PC-9 (cell line): ENCODE data around the gene EML3. TPM values are rescaled to one million over a fixed set of nuclear protein-coding genes. Genes with fewer than 3 reads are reported as not detected.

Experiments
- BruUV-seq: library from RNA; stranded (reverse); fragments of 400-500 nt; replicated peaks from 2 replicates; lab custom pipeline; 2021; lab: Mats Ljungman, UMichigan
- CTCF ChIA-PET: fragments of 300-600 bp; sonication (Branson Sonifier 250); formaldehyde crosslinking; loops from one replicate; lab custom pipeline; 2022; ENCODE audit warnings: antibody characterized with exemption; lab: Charles Lee
- POLR2A ChIA-PET: fragments of 300-600 bp; sonication (Branson Sonifier 250); formaldehyde crosslinking; loops from one replicate; lab custom pipeline; 2022; ENCODE audit warnings: antibody characterized with exemption; ENCODE audit not compliant: unreplicated experiment; lab: Charles Lee
- DNase-seq, 2 experiments: peaks; one replicate each; pipeline versions ENCODE4 v3.0.0 to v3.0.0-alpha.2; 2015 to 2022; ENCODE audit warnings: mixed read lengths in 1 of 2
- H2AFZ ChIP-seq: fragments of 200-600 bp; sonication (generic); 2 replicates; pipeline ENCODE4 v1.8.1; 2017; ENCODE audit warnings: antibody characterized with exemption
- H3F3A ChIP-seq: fragments of 200-600 bp; sonication (generic); 2 replicates; pipeline ENCODE4 v1.8.1; 2017; ENCODE audit warnings: antibody characterized with exemption, mild to moderate bottlenecking, low read depth; ENCODE audit not compliant: insufficient read depth
- H3K27ac ChIP-seq: fragments of 200-600 bp; sonication (generic); 2 replicates; pipeline ENCODE4 v1.6.1; 2016; ENCODE audit warnings: mixed run types
- H3K27me3 ChIP-seq: fragments of 200-600 bp; sonication (generic); 2 replicates; pipeline ENCODE4 v1.6.1; 2016; ENCODE audit warnings: low read depth, mixed run types; ENCODE audit not compliant: insufficient read depth
- H3K36me3 ChIP-seq: fragments of 200-600 bp; sonication (generic); 2 replicates; pipeline ENCODE4 v1.6.1; 2016; ENCODE audit warnings: low read depth, mixed run types
- H3K4me1 ChIP-seq: fragments of 200-600 bp; sonication (generic); replicated peaks from 2 replicates; pipeline ENCODE4 v1.6.1; 2016; ENCODE audit warnings: mixed run types; ENCODE audit not compliant: insufficient read depth
- H3K4me2 ChIP-seq: fragments of 200-600 bp; sonication (generic); 2 replicates; pipeline ENCODE4 v1.6.1; 2017; ENCODE audit warnings: mixed run types
- H3K4me3 ChIP-seq: fragments of 200-600 bp; sonication (generic); 2 replicates; pipeline ENCODE4 v1.6.1; 2016; ENCODE audit warnings: mixed run types
- H3K79me2 ChIP-seq: fragments of 200-600 bp; sonication (generic); 2 replicates; pipeline ENCODE4 v1.6.1; 2017; ENCODE audit warnings: low read depth, mixed run types
- H3K9me2 ChIP-seq: fragments of 200-600 bp; sonication (generic); 2 replicates; pipeline ENCODE4 v1.8.1; 2017; ENCODE audit warnings: mild to moderate bottlenecking; ENCODE audit not compliant: insufficient read depth
- H3K9me3 ChIP-seq: fragments of 200-600 bp; sonication (generic); 2 replicates; pipeline ENCODE4 v1.8.1; 2016; ENCODE audit warnings: low read depth; ENCODE audit not compliant: insufficient read depth
- H4K20me1 ChIP-seq: fragments of 200-600 bp; sonication (generic); 2 replicates; pipeline ENCODE4 v1.8.1; 2017; ENCODE audit not compliant: insufficient read depth
- CTCF ChIP-seq: fragments of 200-600 bp; sonication (generic); conservative IDR thresholded peaks from 2 replicates; pipeline ENCODE4 v1.6.1; 2017; ENCODE audit warnings: mixed run types, antibody characterized with exemption, mild to moderate bottlenecking, moderate library complexity
- EZH2 ChIP-seq: fragments of 200-600 bp; sonication (generic); IDR thresholded peaks from 2 replicates; pipeline ENCODE4 v1.8.0; 2017; ENCODE audit warnings: antibody characterized with exemption, low read depth
- intact Hi-C: fragments of 100-400 bp; cut with micrococcal nuclease; formaldehyde crosslinking; loops from one replicate; pipeline ENCODE4 v1.10.0; 2022; ENCODE audit not compliant: unreplicated experiment
- total RNA-seq: library from RNA; stranded (reverse); gene quantifications from 2 replicates; pipeline ENCODE4 v1.2.3, GENCODE V29; 2021

Gene EML3
- total RNA-seq, 1 experiment from 2014 or later = 84.2 TPM

GRCh38 chr11:62608776-62609175, 3.8 kb downstream of the EML3 start:
- peaks cover 18% of the 10 kb centered on the region for H3K79me2 ChIP-seq
- H4K20me1 ChIP-seq = no peaks in the 10 kb centered on the region
- no peaks in the 10 kb centered on the region for H3K27me3 ChIP-seq
- no peaks in the 10 kb centered on the region for H3K9me3 ChIP-seq
- ChIA-PET POLR2A (no interaction called here), CTCF (no interaction called here)
- H3K4me2 ChIP-seq = no peak overlapping the region
- H3K4me3 ChIP-seq = no peak overlapping the region
- TF ChIP-seq CTCF = no peak
- no peak for TF ChIP-seq EZH2
- intact Hi-C loops = no loop called here
- BruUV-seq = no TSS peak
- DNase-seq = no peak
- peaks cover 48% of the 10 kb centered on the region for H3F3A ChIP-seq
- no peak overlapping the region for H3K27ac ChIP-seq
- no peaks in the 10 kb centered on the region for H3K9me2 ChIP-seq
- H3K36me3 ChIP-seq = peaks cover 9% of the 10 kb centered on the region; the same call in 1 of the 2 replicates
- H2AFZ ChIP-seq = no peak overlapping the region
- H3K4me1 ChIP-seq = peaks cover 23% of the 10 kb centered on the region

- Histone ChIP-seq H3K4me3 (no peak overlapping the region), H4K20me1 (no peaks in the 10 kb centered on the region), H3K79me2 (peaks cover 18% of the 10 kb centered on the region), H3K9me2 (no peaks in the 10 kb centered on the region), H3K4me2 (no peak overlapping the region), H3K9me3 (no peaks in the 10 kb centered on the region), H2AFZ (no peak overlapping the region), H3K27ac (no peak overlapping the region), H3K36me3 (peaks cover 9% of the 10 kb centered on the region; the same call in 1 of the 2 replicates), H3K27me3 (no peaks in the 10 kb centered on the region), H3K4me1 (peaks cover 13% of the 10 kb centered on the region), H3F3A (peaks cover 47% of the 10 kb centered on the region)
- POLR2A ChIA-PET = no interaction called here
- TF ChIP-seq CTCF (no peak), EZH2 (no peak)
- no peak for DNase-seq
- CTCF ChIA-PET = no interaction called here
- BruUV-seq = no TSS peak
- intact Hi-C loops = no loop called here
These were observed 4.9 kb downstream of the EML3 start for GRCh38 chr11:62607714-62608113.

GRCh38 chr11:62605902-62606301, 6.7 kb downstream of the EML3 start:
- H3F3A ChIP-seq = peaks cover 40% of the 10 kb centered on the region
- H3K9me3 ChIP-seq = no peaks in the 10 kb centered on the region
- H3K79me2 ChIP-seq = peaks cover 17% of the 10 kb centered on the region
- ChIA-PET CTCF (no interaction called here), POLR2A (no interaction called here)
- peaks cover 6% of the 10 kb centered on the region for H3K4me1 ChIP-seq
- no peak overlapping the region for H2AFZ ChIP-seq
- no TSS peak for BruUV-seq
- H3K27ac ChIP-seq = no peak overlapping the region
- no peak overlapping the region for H3K4me3 ChIP-seq
- H3K4me2 ChIP-seq = no peak overlapping the region
- no peak for DNase-seq
- H3K27me3 ChIP-seq = no peaks in the 10 kb centered on the region
- peaks cover 9% of the 10 kb centered on the region; the same call in 1 of the 2 replicates for H3K36me3 ChIP-seq
- intact Hi-C loops = no loop called here
- no peak for TF ChIP-seq CTCF
- no peak for TF ChIP-seq EZH2
- no peaks in the 10 kb centered on the region for H4K20me1 ChIP-seq
- H3K9me2 ChIP-seq = no peaks in the 10 kb centered on the region
